ENCODE data around the gene NHS.

The NHS gene

DNA sequence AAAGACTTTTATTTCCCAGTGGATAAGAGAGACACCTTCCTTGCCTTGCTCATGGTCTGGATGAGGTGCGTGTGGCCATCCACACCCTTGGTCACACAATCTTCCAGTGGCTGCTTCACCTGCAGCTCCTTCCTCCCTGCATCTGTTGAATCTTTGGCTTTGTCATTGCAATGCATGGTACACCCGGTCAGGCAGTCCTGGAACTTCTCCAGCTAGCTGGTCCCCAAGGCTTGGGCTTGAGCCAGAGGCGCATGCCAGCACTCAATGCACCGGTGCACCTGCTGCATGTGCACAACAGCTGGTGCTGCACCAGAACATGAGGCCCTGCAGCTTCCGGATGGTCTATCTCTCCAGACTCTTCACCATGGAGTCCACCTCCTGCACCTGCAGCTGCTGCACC, 394.0 kb downstream of the NHS start:
- TF ChIP-seq, protein P1, sequence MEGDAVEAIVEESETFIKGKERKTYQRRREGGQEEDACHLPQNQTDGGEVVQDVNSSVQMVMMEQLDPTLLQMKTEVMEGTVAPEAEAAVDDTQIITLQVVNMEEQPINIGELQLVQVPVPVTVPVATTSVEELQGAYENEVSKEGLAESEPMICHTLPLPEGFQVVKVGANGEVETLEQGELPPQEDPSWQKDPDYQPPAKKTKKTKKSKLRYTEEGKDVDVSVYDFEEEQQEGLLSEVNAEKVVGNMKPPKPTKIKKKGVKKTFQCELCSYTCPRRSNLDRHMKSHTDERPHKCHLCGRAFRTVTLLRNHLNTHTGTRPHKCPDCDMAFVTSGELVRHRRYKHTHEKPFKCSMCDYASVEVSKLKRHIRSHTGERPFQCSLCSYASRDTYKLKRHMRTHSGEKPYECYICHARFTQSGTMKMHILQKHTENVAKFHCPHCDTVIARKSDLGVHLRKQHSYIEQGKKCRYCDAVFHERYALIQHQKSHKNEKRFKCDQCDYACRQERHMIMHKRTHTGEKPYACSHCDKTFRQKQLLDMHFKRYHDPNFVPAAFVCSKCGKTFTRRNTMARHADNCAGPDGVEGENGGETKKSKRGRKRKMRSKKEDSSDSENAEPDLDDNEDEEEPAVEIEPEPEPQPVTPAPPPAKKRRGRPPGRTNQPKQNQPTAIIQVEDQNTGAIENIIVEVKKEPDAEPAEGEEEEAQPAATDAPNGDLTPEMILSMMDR (IDR thresholded peaks at IDR 0.05; ENCODE audit: low read depth, low read length, poor library complexity, severe bottlenecking) = no peak
- no peak for TF ChIP-seq EZH2phosphoT487 (IDR thresholded peaks at IDR 0.05; ENCODE audit: borderline replicate concordance, low read length)
- Histone ChIP-seq H3K9me2 (replicated peaks; ENCODE audit: control insufficient read depth, low read length) (no peaks in the 10 kb centered on the region), H3K4me2 (ENCODE audit: low read length) (no peak overlapping the region), H3K79me2 (ENCODE audit: control insufficient read depth, low read length) (no peaks in the 10 kb centered on the region), H4K20me1 (ENCODE audit: control insufficient read depth, insufficient read depth, low read depth, low read length) (no peaks in the 10 kb centered on the region), H3F3A (ENCODE audit: control insufficient read depth, insufficient read depth) (no peaks in the 10 kb centered on the region), H3K27me3 (ENCODE audit: control insufficient read depth, low read length) (no peaks in the 10 kb centered on the region), H3K4me3 (ENCODE audit: low read length) (no peak overlapping the region), H3K4me1 (ENCODE audit: control insufficient read depth, low read length) (no peaks in the 10 kb centered on the region), H3K9me3 (ENCODE audit: control insufficient read depth, insufficient read depth, low read length) (no peaks in the 10 kb centered on the region), H3K36me3 (ENCODE audit: control insufficient read depth, low read length) (no peaks in the 10 kb centered on the region), H3K27ac (ENCODE audit: low read depth, low read length) (no peak overlapping the region)

DNA sequence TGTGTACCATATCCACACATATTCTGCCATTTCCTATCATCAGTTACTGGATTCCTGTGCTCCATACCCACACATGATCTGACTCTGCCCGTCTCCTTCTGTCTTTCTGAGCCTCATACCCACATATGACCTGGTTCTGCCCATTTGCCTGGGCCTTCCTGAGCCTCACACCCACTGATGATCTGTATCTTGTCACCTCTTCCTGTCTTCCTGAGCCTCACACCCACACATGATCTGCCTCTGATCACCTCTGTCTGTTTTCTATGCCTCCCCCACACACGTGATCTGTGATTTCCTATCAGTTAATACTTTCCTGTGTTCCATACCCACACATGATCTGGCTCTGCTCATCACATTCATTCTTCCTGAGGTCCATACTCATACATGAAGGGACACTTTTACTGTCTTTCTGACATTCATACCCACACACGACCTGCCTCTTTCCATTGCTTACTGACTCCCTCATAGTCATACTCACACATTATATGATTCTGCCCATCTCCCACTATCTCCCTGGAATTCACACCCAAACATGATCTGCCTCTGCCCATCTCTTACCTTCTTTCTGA, 394.8 kb downstream of the NHS start:
- H3K9me2 ChIP-seq (replicated peaks; ENCODE audit: control insufficient read depth, low read length) = no peaks in the 10 kb centered on the region
- H3K9me3 ChIP-seq (ENCODE audit: control insufficient read depth, insufficient read depth, low read length) = no peaks in the 10 kb centered on the region
- no peak overlapping the region for H3K4me2 ChIP-seq (ENCODE audit: low read length)
- H3K27me3 ChIP-seq (ENCODE audit: control insufficient read depth, low read length) = no peaks in the 10 kb centered on the region
- H3F3A ChIP-seq (ENCODE audit: control insufficient read depth, insufficient read depth) = no peaks in the 10 kb centered on the region
- no peaks in the 10 kb centered on the region for H3K36me3 ChIP-seq (ENCODE audit: control insufficient read depth, low read length)
- no peak overlapping the region for H3K4me3 ChIP-seq (ENCODE audit: low read length)
- no peaks in the 10 kb centered on the region for H3K79me2 ChIP-seq (ENCODE audit: control insufficient read depth, low read length)
- no peak overlapping the region for H3K27ac ChIP-seq (ENCODE audit: low read depth, low read length)
- TF ChIP-seq, protein P1 (IDR thresholded peaks at IDR 0.05; ENCODE audit: low read depth, low read length, poor library complexity, severe bottlenecking) = no peak
- no peak for TF ChIP-seq EZH2phosphoT487 (IDR thresholded peaks at IDR 0.05; ENCODE audit: borderline replicate concordance, low read length)
- no peaks in the 10 kb centered on the region for H4K20me1 ChIP-seq (ENCODE audit: control insufficient read depth, insufficient read depth, low read depth, low read length)
- H3K4me1 ChIP-seq (ENCODE audit: control insufficient read depth, low read length) = no peaks in the 10 kb centered on the region

DNA sequence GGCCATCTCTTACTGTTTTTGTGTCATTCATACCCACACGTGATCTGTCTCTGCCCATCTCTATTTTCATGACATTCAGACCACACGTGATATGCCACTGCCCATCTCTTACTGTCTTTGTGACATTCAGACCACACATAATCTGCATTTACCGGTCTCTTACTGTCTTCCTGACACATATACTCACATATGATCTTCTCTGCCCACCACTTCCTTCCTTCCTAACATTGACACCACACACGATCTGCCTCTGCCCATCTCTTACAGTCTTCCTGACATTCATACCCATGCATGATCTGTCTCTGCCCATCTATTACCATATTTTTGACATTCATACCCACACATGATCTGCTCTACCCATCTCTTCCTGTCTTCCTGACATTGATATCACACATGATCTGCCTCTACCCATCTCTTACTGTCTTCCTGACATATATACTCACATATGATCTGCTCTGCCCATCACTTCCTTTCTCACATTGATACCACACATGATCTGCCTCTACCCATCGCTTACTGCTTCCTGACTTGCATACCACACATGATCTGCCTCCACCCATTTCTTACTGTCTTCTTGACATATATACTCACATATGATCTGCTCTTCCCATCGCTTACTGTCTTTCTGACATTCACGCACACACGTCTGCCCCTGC, 398.3 kb downstream of the NHS start:
- no peaks in the 10 kb centered on the region for H3K36me3 ChIP-seq (ENCODE audit: control insufficient read depth, low read length)
- H3K27me3 ChIP-seq (ENCODE audit: control insufficient read depth, low read length) = no peaks in the 10 kb centered on the region
- no peaks in the 10 kb centered on the region for H3F3A ChIP-seq (ENCODE audit: control insufficient read depth, insufficient read depth)
- H4K20me1 ChIP-seq (ENCODE audit: control insufficient read depth, insufficient read depth, low read depth, low read length) = no peaks in the 10 kb centered on the region
- no peak overlapping the region for H3K4me3 ChIP-seq (ENCODE audit: low read length)
- TF ChIP-seq EZH2phosphoT487 (IDR thresholded peaks at IDR 0.05; ENCODE audit: borderline replicate concordance, low read length) = no peak
- no peaks in the 10 kb centered on the region for H3K9me3 ChIP-seq (ENCODE audit: control insufficient read depth, insufficient read depth, low read length)
- no peaks in the 10 kb centered on the region for H3K79me2 ChIP-seq (ENCODE audit: control insufficient read depth, low read length)
- no peaks in the 10 kb centered on the region for H3K9me2 ChIP-seq (replicated peaks; ENCODE audit: control insufficient read depth, low read length)
- no peak overlapping the region for H3K27ac ChIP-seq (ENCODE audit: low read depth, low read length)
- no peak overlapping the region for H3K4me2 ChIP-seq (ENCODE audit: low read length)
- H3K4me1 ChIP-seq (ENCODE audit: control insufficient read depth, low read length) = no peaks in the 10 kb centered on the region

DNA sequence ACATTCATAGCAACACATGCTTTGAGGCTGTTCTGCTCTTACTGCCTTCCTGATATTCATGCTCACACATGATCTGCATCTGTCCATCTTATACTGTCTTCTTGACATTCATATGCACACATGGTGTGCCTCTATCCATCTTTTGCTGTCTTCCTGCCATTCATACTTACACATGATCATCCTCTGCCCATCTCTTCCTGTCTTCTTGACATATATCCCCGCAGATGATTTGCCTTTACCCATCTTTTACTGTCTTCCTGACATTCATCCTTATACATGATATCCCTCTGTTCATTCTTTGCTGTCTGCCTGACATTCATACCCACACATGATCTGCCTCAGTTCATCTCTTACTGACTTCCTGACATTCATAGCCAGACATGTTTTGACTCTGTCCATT, 399.1 kb downstream of the NHS start:
- no peaks in the 10 kb centered on the region for H4K20me1 ChIP-seq (ENCODE audit: control insufficient read depth, insufficient read depth, low read depth, low read length)
- no peaks in the 10 kb centered on the region for H3F3A ChIP-seq (ENCODE audit: control insufficient read depth, insufficient read depth)
- H3K4me3 ChIP-seq (ENCODE audit: low read length) = no peak overlapping the region
- TF ChIP-seq EZH2phosphoT487 (IDR thresholded peaks at IDR 0.05; ENCODE audit: borderline replicate concordance, low read length) = no peak
- H3K9me2 ChIP-seq (replicated peaks; ENCODE audit: control insufficient read depth, low read length) = no peaks in the 10 kb centered on the region
- no peaks in the 10 kb centered on the region for H3K9me3 ChIP-seq (ENCODE audit: control insufficient read depth, insufficient read depth, low read length)
- H3K27me3 ChIP-seq (ENCODE audit: control insufficient read depth, low read length) = no peaks in the 10 kb centered on the region
- H3K4me1 ChIP-seq (ENCODE audit: control insufficient read depth, low read length) = no peaks in the 10 kb centered on the region
- H3K79me2 ChIP-seq (ENCODE audit: control insufficient read depth, low read length) = no peaks in the 10 kb centered on the region
- H3K27ac ChIP-seq (ENCODE audit: low read depth, low read length) = no peak overlapping the region
- H3K4me2 ChIP-seq (ENCODE audit: low read length) = no peak overlapping the region
- no peaks in the 10 kb centered on the region for H3K36me3 ChIP-seq (ENCODE audit: control insufficient read depth, low read length)

Measured in DOHH2 (cell line).